Measurements from ENCODE around the gene RPL27A. TPM values are rescaled to one million over a fixed set of nuclear protein-coding genes. Genes with fewer than 3 reads are reported as not detected.
A peak's percentile ranks its signal among the peaks of the same experiment; 100 is the strongest.

The RPL27A gene
- polyA plus RNA-seq, 3 donors, result 1,605 to 4,083 (median 1,842) TPM

- H3K27ac ChIP-seq (ENCODE audit: low read depth, low read length), result no peak overlapping the region
- WGBS, 3 donors, result 83 to 91% (median 86%) methylated on average over 8 of the region's 8 CpGs
These were observed 31.3 kb downstream of the RPL27A start for GRCh38 chr11:8713760-8714454.

GRCh38 chr11:8714622-8715225 is 32.1 kb downstream of the RPL27A start:
- 59 to 77% (median 67%) methylated on average over 4 of the region's 4 CpGs for WGBS, 3 donors
- no peak overlapping the region for H3K27ac ChIP-seq (ENCODE audit: low read depth, low read length)

- no peak overlapping the region for H3K27ac ChIP-seq (ENCODE audit: low read depth, low read length)
- WGBS, 3 donors, result 27 to 77% (median 40%) methylated on average over 15 of the region's 15 CpGs
These were observed 32.9 kb downstream of the RPL27A start for GRCh38 chr11:8715501-8715900.

GRCh38 chr11:8717544-8717875 is 34.9 kb downstream of the RPL27A start:
- H3K27ac ChIP-seq (ENCODE audit: low read depth, low read length), result no peak overlapping the region
- WGBS, 3 donors, result 61 to 85% (median 68%) methylated on average over 9 of the region's 9 CpGs

GRCh38 chr11:8717876-8718753 is 35.5 kb downstream of the RPL27A start:
- WGBS, 3 donors, result 28 to 31% (median 30%) methylated on average over 11 of the region's 11 CpGs
- H3K27ac ChIP-seq (ENCODE audit: low read depth, low read length), result no peak overlapping the region

GRCh38 chr11:8719211-8719649 is 36.6 kb downstream of the RPL27A start:
- WGBS, 3 donors, result 33 to 57% (median 43%) methylated on average over 4 of the region's 4 CpGs
- H3K27ac ChIP-seq (ENCODE audit: low read depth, low read length), result no peak overlapping the region

GRCh38 chr11:8719721-8720120 is 37.1 kb downstream of the RPL27A start:
- 62 to 79% (median 62%) methylated on average over 3 of the region's 3 CpGs for WGBS, 3 donors
- peak overlapping the region; percentile 9 for H3K27ac ChIP-seq (ENCODE audit: low read depth, low read length)

GRCh38 chr11:8720352-8720751 is 37.8 kb downstream of the RPL27A start:
- 35 to 62% (median 62%) methylated on average over 3 of the region's 3 CpGs for WGBS, 3 donors
- H3K27ac ChIP-seq (ENCODE audit: low read depth, low read length), result peak overlapping the region; percentile 43

- 40 to 45% (median 42%) methylated on average over 4 of the region's 5 CpGs for WGBS, 3 donors
- peak overlapping the region; percentile 43 for H3K27ac ChIP-seq (ENCODE audit: low read depth, low read length)
These were observed 38.4 kb downstream of the RPL27A start for GRCh38 chr11:8720868-8721608.

- 61 to 65% (median 61%) methylated on average over 13 of the region's 13 CpGs for WGBS, 3 donors
- no peak overlapping the region for H3K27ac ChIP-seq (ENCODE audit: low read depth, low read length)
These were observed 39.3 kb downstream of the RPL27A start for GRCh38 chr11:8721609-8722500.

GRCh38 chr11:8722809-8723208 is 40.2 kb downstream of the RPL27A start:
- 85 to 90% (median 86%) methylated on average over 3 of the region's 3 CpGs for WGBS, 3 donors
- H3K27ac ChIP-seq (ENCODE audit: low read depth, low read length), result no peak overlapping the region

- no peak overlapping the region for H3K27ac ChIP-seq (ENCODE audit: low read depth, low read length)
These were observed 41.1 kb downstream of the RPL27A start for GRCh38 chr11:8723711-8724110.

GRCh38 chr11:8724682-8725081 is 42.1 kb downstream of the RPL27A start:
- 78 to 93% (median 91%) methylated on average over 7 of the region's 7 CpGs for WGBS, 3 donors
- H3K27ac ChIP-seq (ENCODE audit: low read depth, low read length), result peak overlapping the region; percentile 21

More at GRCh38 chr11:8723711-8724110, 41.1 kb downstream of the RPL27A start:
- 92 to 97% (median 96%) methylated on average over 7 of the region's 7 CpGs for WGBS, 3 donors

- H3K27ac ChIP-seq (ENCODE audit: low read depth, low read length), result peak overlapping the region; percentile 10
- WGBS, 3 donors, result 84 to 91% (median 88%) methylated on average over 4 of the region's 4 CpGs
These were observed 43.8 kb downstream of the RPL27A start for GRCh38 chr11:8726395-8726794.

- 48 to 63% (median 56%) methylated on average over 4 of the region's 4 CpGs for WGBS, 3 donors
- no peak overlapping the region for H3K27ac ChIP-seq (ENCODE audit: low read depth, low read length)
These were observed 46.0 kb downstream of the RPL27A start for GRCh38 chr11:8728563-8728962.

- WGBS, 3 donors, result 77 to 90% (median 88%) methylated on average over 6 of the region's 6 CpGs
- no peak overlapping the region for H3K27ac ChIP-seq (ENCODE audit: low read depth, low read length)
These were observed 46.5 kb downstream of the RPL27A start for GRCh38 chr11:8729067-8729466.

GRCh38 chr11:8729837-8730696 is 47.5 kb downstream of the RPL27A start:
- no peak overlapping the region for H3K27ac ChIP-seq (ENCODE audit: low read depth, low read length)
- WGBS, 3 donors, result 90% methylated on average over 37 to 38 of the region's 38 CpGs
